HG02588 (cell line): Measurements from ENCODE around the gene BMP7.

Experiments used
- ATAC-seq: cut with Tn5 transposase; IDR thresholded peaks from one replicate; pipeline ENCODE4 v1.9.1; 2021; ENCODE audit warnings: mild to moderate bottlenecking, moderate library complexity; ENCODE audit not compliant: unreplicated experiment

Gene BMP7

DNA sequence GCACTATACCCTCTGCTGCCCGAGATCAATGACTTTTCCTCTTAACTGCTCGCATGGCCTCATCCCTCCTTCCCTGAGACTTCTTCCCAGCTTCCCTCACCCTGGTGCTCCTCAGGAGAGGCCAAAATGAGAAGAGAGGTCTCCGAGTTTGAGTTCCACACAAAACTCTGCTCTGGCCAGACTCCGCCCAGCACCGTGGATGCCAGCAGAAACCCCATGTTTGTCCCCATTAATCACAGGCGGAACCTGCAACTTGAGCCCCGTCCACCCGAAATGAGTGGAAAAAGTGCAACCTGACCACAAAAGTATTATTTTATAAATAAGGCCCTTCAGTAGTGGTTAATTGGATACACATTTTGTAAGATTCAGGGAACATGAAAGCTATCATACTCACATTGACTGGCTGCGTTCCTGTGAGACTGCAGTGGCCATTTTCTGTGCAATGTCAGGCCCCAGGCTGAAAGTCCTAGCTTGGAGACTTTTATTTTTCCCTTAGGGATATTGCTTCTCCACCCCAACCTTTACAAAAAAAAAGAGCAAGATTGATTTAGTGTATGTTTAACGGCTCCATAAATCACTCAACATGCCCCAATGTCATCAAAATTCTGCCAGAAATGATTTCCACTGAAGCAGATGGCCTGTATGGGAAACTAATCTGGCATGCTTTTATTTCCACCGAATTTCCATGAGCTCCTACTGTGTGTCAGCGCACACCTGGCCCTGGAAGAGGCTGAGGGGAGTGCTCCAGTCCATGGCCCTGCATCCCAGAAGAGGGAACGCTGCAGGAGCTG lies 134.6 kb downstream of the BMP7 start:
- no peak for ATAC-seq

DNA sequence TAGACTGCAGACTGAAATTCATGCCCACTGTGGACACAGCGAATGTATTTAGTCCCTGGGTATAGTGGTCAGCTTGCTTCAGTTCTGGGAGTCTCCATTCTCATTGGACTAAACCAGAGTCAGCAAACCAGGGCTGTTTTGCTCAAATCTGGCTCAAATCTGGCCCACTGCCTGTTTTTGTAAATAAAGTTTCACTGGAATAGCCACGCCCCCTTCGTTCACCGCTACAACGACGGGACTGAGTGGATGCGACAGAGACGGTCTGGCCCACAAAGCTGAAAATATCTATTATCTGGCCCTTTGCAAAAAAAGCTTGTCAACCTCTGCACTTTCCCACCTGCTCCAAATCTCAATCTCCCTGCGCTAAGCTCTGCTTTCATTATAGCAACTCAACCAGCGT lies 135.4 kb downstream of the BMP7 start:
- no peak for ATAC-seq

DNA sequence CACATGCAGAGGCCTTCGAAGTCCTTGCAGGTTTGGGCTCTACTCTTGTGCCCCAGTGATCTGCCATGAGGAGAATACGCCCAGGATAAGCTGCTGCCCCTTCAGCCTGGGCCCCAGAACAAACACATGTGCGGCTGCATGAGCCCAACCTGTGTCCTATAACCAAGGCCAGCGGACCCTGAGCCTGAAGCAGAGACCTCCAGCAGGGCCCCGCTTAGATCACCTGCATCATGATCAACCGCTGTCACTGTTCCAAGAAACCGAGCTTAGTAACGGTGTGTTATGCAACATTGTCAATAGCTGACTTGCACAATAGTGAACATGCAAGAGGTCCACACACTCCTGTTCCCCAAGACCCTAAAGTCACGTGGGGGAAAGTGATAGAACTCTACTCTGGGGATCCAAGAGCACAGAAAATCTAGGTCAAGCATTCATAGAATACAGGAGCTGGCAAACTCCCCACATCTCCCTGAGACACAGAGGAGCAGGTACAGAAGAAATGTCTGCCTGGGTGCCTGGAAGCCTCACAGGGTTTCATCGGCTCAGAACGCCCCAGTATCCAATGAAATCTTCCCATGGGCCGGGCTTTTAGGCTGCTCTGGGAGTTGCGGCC lies 136.2 kb downstream of the BMP7 start:
- no peak for ATAC-seq

DNA sequence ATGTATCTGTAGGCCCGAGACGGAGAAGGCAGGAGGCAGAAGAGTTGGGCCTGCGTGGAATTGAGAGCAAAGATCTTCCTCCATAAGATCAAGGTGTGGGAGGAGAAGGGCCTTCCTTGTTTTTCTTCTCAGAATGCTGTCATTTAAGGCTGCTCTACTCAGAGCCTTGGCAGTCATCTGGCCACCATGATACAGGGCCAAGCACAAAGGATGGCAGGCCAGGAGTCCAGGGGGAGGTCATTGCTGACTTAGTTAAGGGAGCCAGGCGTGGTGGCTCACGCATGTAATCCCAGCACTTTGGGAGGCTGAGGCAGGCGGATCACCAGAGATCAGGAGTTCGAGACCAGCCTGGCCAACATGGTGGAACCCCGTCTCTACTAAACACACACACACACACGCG lies 137.1 kb downstream of the BMP7 start:
- ATAC-seq = no peak

DNA sequence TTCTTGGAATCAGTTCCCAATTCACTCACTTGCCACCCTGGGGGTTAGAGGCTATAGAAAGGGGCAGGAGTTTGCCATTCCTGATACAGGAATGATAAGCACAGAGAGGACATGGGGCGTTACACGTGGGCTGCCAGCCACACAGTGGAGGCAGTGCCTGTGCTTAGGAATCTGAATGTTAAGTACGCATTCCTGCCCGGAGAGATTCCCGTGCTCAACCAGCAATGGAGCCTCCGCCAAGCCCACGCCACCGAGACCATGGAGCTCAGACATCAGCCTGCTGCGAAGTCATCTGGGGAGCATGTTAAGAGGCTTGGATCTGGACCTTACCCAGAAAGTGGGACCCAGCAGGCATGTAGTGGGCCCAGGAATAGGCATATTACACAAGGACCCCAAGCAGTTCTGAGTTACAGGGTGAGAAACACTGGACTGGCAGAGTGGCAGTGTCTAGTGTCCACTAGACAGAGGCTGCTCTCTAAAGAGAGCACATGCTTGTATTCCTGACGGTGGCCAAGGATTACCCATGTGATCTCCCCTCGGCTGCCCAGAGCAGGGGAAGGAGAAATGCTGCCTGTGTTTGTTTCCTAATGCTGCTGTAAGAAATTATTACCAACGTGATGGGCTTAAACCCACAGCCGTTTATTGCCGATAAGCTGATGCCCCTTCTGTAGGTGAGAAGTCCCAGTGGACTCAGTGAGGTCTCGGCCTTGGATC lies 138.2 kb downstream of the BMP7 start:
- no peak for ATAC-seq

DNA sequence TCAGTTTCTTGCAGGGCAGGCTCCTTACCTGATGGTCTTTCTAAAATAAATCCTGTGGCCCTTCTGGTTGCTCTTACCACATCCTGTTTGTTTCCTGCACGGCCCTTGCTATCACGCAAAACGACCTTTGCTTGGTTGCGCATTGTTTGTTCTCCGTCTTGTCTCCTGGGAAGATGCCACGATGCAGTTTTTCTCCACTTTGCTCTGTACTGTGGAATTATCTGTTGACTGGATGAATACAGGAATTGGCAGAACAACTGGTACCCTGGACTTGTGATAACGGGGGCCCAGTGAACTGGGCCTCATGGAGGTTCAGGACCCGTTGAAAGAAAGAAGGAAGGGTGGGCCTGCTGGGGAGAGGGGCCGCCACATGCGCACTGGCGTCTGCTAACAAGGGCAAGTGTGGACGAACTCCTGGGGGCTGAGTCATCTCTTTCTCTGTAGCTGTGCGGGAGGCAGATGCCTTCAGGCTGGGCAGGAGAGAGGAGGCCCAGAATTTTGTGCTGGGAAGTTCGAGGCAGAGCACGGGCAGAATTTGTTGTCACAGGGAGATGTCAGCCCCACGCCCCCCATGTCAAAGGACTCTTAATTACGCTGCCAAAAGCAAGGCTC lies 139.9 kb downstream of the BMP7 start:
- no peak for ATAC-seq

DNA sequence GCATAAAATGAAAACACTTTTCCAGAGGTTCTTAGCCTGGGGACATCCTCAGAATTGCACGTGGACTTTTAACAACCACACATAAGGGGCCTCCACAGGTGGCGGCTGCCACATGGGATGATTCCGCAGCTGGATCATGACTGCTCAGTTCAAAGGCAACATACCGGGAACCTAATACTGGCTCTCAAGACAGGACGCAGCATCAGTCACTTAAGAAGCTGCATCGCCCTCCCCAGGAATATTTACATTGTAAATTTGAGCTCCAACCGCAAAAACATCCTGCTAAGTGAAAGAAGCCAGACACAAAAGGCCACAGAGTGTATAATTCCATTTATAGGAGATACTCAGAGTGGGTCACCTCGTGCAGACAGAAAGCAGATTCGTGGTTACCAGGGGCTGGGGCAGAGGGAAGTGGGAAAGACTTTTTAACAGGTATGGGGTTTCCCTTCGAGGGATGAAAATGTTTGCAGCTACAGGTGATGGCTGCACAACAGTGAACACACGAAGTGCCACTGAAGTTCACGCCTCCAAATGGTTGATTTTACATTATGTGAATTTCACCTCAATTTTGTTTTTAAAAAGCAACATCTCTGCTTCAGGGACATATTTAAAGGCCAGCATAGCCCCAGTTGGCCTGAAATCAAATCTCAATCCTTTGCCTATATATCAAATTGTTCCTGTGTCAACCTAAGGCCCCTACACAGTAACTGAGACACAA lies 141.5 kb downstream of the BMP7 start:
- no peak for ATAC-seq

DNA sequence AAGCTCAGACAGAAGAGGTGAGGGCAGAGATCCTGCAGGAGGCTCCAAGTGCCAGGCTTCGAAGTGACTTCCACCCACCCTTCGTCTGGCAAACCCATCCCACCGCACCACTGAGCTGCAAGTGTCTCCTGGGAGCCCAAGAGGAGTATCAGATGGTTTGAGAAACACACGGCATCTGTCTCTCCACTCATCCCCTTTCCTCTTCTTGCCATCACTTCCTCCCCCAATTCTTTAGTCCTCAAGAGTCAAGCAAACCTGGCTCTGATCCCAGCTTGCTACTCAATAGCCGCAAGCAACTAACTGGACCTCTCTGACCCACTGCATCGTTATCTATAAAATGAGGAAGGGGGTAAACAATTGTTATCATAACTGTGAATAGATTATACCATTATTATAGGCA lies 142.1 kb downstream of the BMP7 start:
- no peak for ATAC-seq

DNA sequence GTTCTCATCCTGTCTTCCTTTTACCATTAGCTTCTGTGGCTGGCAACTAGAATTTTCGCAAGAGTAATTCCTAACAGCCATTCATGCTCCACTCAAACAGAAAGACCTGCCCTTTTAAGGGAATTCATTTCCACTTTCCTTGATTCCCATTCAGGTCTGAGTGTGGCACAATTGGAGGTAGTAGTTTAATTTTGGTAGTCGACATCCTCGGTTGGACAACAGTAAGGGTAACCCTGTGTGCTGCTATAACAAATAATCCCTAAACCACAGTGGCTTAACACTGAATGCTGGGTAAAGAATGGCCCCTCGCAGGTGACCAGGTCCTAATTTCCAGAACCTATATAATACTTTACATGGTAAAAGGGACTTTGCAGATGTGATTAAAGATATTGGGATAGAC lies 142.9 kb downstream of the BMP7 start:
- ATAC-seq = no peak

DNA sequence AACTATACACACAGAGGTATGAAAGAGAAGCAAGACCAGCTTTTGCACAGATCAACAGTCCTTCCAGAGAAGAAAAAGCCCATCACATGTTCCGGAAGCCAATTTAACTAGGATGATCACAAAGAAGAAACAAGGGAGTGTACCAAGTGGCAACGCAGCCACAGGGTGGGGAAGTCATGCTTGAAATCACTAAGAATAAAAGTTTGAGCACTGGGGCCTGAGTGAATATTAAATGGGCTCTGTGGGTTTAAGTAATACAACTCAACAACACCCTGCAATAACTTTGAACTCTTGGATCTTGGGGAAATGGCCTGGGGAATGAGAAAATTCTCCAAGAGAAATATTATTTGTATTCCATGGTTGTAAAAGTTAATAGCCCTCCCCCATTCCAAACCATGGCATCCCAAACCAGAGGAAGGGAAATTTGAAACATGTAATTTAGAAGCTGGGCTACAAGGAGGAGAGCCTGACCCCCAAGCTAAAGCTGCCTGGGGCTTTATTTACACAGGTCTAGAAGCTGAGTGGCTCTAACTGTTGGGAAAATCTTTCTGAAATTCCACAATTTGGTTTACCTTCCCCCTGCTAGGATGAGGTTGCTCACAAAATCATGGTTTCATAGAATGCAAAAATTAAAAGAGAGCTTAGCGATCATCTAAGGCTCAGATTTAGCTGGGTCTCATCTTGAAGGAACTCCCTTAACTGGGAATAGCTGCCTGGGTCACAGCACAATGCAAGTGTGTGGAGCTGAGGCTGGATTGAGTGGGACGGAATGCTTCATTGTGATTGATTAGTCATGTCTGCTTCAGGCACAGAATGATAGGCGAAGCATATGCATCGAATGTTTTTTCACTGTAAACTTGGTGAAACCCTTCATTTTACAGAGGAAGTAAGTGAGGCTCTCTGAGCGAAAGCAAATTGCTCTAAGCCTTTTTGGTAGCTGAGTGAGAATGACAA lies 143.6 kb downstream of the BMP7 start:
- no peak for ATAC-seq

DNA sequence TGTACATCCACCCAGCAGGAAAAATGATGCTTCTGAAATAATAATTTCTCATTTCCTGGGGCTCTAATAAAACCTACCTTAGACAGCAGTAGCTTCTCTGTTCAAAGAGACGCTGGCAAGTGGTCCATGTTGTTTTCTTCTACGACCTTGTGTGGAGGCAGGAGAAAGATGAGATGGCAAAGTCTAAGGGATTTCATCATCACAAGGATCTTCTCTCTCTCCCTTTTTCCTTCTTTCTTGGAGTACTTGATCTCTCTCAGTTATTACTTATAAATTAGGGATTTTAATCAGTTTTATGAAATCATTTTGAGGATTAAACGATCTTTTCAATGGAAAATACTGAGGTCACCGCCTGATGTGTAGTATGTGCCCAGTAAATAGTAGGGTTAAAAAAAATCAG lies 147.5 kb downstream of the BMP7 start:
- no peak for ATAC-seq
